ENCODE measurements around the gene PDGFRA.

Gene PDGFRA

GRCh38 chr4:54265366-54265765 lies 36.3 kb downstream of the PDGFRA start:
- no peak overlapping the region for H3K9ac ChIP-seq (ENCODE audit: low read length)
- H3K27me3 ChIP-seq (ENCODE audit: control insufficient read depth, insufficient read depth, low read length), result no peaks in the 10 kb centered on the region
- H3K27ac ChIP-seq (ENCODE audit: low read depth, low read length), result no peak overlapping the region
- peaks cover 3% of the 10 kb centered on the region; the same call in 1 of the 2 replicates for H3K36me3 ChIP-seq (ENCODE audit: control insufficient read depth, insufficient read depth, low read length)
- H3K4me3 ChIP-seq (ENCODE audit: low read depth, low read length), result no peak overlapping the region
- no peaks in the 10 kb centered on the region for H3K9me3 ChIP-seq (ENCODE audit: control insufficient read depth, insufficient read depth, low read depth, low read length)
- peaks cover 7% of the 10 kb centered on the region; the same call in 1 of the 2 replicates for H3K4me1 ChIP-seq (ENCODE audit: control insufficient read depth, insufficient read depth, low read length)

- no peaks in the 10 kb centered on the region for H3K4me1 ChIP-seq (ENCODE audit: control insufficient read depth, insufficient read depth, low read length)
- H3K9me3 ChIP-seq (ENCODE audit: control insufficient read depth, insufficient read depth, low read depth, low read length), result no peaks in the 10 kb centered on the region
- peaks cover 6% of the 10 kb centered on the region; the same call in 1 of the 2 replicates for H3K36me3 ChIP-seq (ENCODE audit: control insufficient read depth, insufficient read depth, low read length)
- H3K9ac ChIP-seq (ENCODE audit: low read length), result no peak overlapping the region
- no peaks in the 10 kb centered on the region for H3K27me3 ChIP-seq (ENCODE audit: control insufficient read depth, insufficient read depth, low read length)
- no peak overlapping the region for H3K27ac ChIP-seq (ENCODE audit: low read depth, low read length)
- no peak overlapping the region for H3K4me3 ChIP-seq (ENCODE audit: low read depth, low read length)
These were observed 39.1 kb downstream of the PDGFRA start for GRCh38 chr4:54268151-54268550.

GRCh38 chr4:54271464-54271863 lies 42.4 kb downstream of the PDGFRA start:
- Histone ChIP-seq H3K4me3 (ENCODE audit: low read depth, low read length) (no peak overlapping the region), H3K9ac (ENCODE audit: low read length) (no peak overlapping the region), H3K36me3 (ENCODE audit: control insufficient read depth, insufficient read depth, low read length) (peaks cover 6% of the 10 kb centered on the region; the same call in 1 of the 2 replicates), H3K4me1 (ENCODE audit: control insufficient read depth, insufficient read depth, low read length) (peaks cover 11% of the 10 kb centered on the region; the same call in 1 of the 2 replicates), H3K27me3 (ENCODE audit: control insufficient read depth, insufficient read depth, low read length) (peaks cover 14% of the 10 kb centered on the region; the same call in 1 of the 2 replicates), H3K27ac (ENCODE audit: low read depth, low read length) (no peak overlapping the region), H3K9me3 (ENCODE audit: control insufficient read depth, insufficient read depth, low read depth, low read length) (no peaks in the 10 kb centered on the region)

- no peaks in the 10 kb centered on the region for H3K9me3 ChIP-seq (ENCODE audit: control insufficient read depth, insufficient read depth, low read depth, low read length)
- peaks cover 14% of the 10 kb centered on the region; the same call in 1 of the 2 replicates for H3K27me3 ChIP-seq (ENCODE audit: control insufficient read depth, insufficient read depth, low read length)
- peaks cover 17% of the 10 kb centered on the region; the same call in 1 of the 2 replicates for H3K4me1 ChIP-seq (ENCODE audit: control insufficient read depth, insufficient read depth, low read length)
- no peak overlapping the region for H3K9ac ChIP-seq (ENCODE audit: low read length)
- H3K27ac ChIP-seq (ENCODE audit: low read depth, low read length), result no peak overlapping the region
- H3K4me3 ChIP-seq (ENCODE audit: low read depth, low read length), result no peak overlapping the region
- H3K36me3 ChIP-seq (ENCODE audit: control insufficient read depth, insufficient read depth, low read length), result peaks cover 5% of the 10 kb centered on the region; the same call in 1 of the 2 replicates
These were observed 43.0 kb downstream of the PDGFRA start for GRCh38 chr4:54272051-54272450.

- Histone ChIP-seq H3K9ac (ENCODE audit: low read length) (no peak overlapping the region), H3K36me3 (ENCODE audit: control insufficient read depth, insufficient read depth, low read length) (peaks cover 12% of the 10 kb centered on the region; the same call in 1 of the 2 replicates), H3K4me3 (ENCODE audit: low read depth, low read length) (no peak overlapping the region), H3K27ac (ENCODE audit: low read depth, low read length) (no peak overlapping the region), H3K27me3 (ENCODE audit: control insufficient read depth, insufficient read depth, low read length) (peaks cover 14% of the 10 kb centered on the region; the same call in 1 of the 2 replicates), H3K9me3 (ENCODE audit: control insufficient read depth, insufficient read depth, low read depth, low read length) (no peaks in the 10 kb centered on the region), H3K4me1 (ENCODE audit: control insufficient read depth, insufficient read depth, low read length) (peaks cover 36% of the 10 kb centered on the region)
These were observed 45.2 kb downstream of the PDGFRA start for GRCh38 chr4:54274264-54274663.

- Histone ChIP-seq H3K9me3 (ENCODE audit: control insufficient read depth, insufficient read depth, low read depth, low read length) (0 out of 2 replicates have a peak, but pooled peaks cover 2% of the 10 kb centered on the region), H3K4me3 (ENCODE audit: low read depth, low read length) (no peak overlapping the region), H3K4me1 (ENCODE audit: control insufficient read depth, insufficient read depth, low read length) (peaks cover 36% of the 10 kb centered on the region), H3K27ac (ENCODE audit: low read depth, low read length) (no peak overlapping the region), H3K36me3 (ENCODE audit: control insufficient read depth, insufficient read depth, low read length) (peaks cover 14% of the 10 kb centered on the region; the same call in 1 of the 2 replicates), H3K27me3 (ENCODE audit: control insufficient read depth, insufficient read depth, low read length) (peaks cover 14% of the 10 kb centered on the region; the same call in 1 of the 2 replicates), H3K9ac (ENCODE audit: low read length) (no peak overlapping the region)
These were observed 45.9 kb downstream of the PDGFRA start for GRCh38 chr4:54274795-54275665.

GRCh38 chr4:54276641-54277430 lies 47.7 kb downstream of the PDGFRA start:
- H3K27ac ChIP-seq (ENCODE audit: low read depth, low read length), result no peak overlapping the region
- H3K9me3 ChIP-seq (ENCODE audit: control insufficient read depth, insufficient read depth, low read depth, low read length), result peaks cover 11% of the 10 kb centered on the region; the same call in 1 of the 2 replicates
- peak overlapping the region; percentile 11 for H3K9ac ChIP-seq (ENCODE audit: low read length)
- H3K36me3 ChIP-seq (ENCODE audit: control insufficient read depth, insufficient read depth, low read length), result peaks cover 29% of the 10 kb centered on the region; the same call in 1 of the 2 replicates
- peak overlapping the region; percentile 38 for H3K4me3 ChIP-seq (ENCODE audit: low read depth, low read length)
- peaks cover 36% of the 10 kb centered on the region for H3K4me1 ChIP-seq (ENCODE audit: control insufficient read depth, insufficient read depth, low read length)
- H3K27me3 ChIP-seq (ENCODE audit: control insufficient read depth, insufficient read depth, low read length), result peaks cover 14% of the 10 kb centered on the region; the same call in 1 of the 2 replicates

- Histone ChIP-seq H3K27ac (ENCODE audit: low read depth, low read length) (no peak overlapping the region), H3K9me3 (ENCODE audit: control insufficient read depth, insufficient read depth, low read depth, low read length) (peaks cover 19% of the 10 kb centered on the region), H3K9ac (ENCODE audit: low read length) (no peak overlapping the region), H3K4me3 (ENCODE audit: low read depth, low read length) (peak overlapping the region; percentile 38), H3K36me3 (ENCODE audit: control insufficient read depth, insufficient read depth, low read length) (peaks cover 36% of the 10 kb centered on the region; the same call in 1 of the 2 replicates), H3K27me3 (ENCODE audit: control insufficient read depth, insufficient read depth, low read length) (peaks cover 14% of the 10 kb centered on the region; the same call in 1 of the 2 replicates), H3K4me1 (ENCODE audit: control insufficient read depth, insufficient read depth, low read length) (peaks cover 36% of the 10 kb centered on the region)
These were observed 48.6 kb downstream of the PDGFRA start for GRCh38 chr4:54277691-54278090.

GRCh38 chr4:54278216-54278615 lies 49.1 kb downstream of the PDGFRA start:
- no peak overlapping the region for H3K9ac ChIP-seq (ENCODE audit: low read length)
- peaks cover 14% of the 10 kb centered on the region; the same call in 1 of the 2 replicates for H3K27me3 ChIP-seq (ENCODE audit: control insufficient read depth, insufficient read depth, low read length)
- peaks cover 36% of the 10 kb centered on the region for H3K4me1 ChIP-seq (ENCODE audit: control insufficient read depth, insufficient read depth, low read length)
- H3K9me3 ChIP-seq (ENCODE audit: control insufficient read depth, insufficient read depth, low read depth, low read length), result peaks cover 25% of the 10 kb centered on the region
- H3K27ac ChIP-seq (ENCODE audit: low read depth, low read length), result no peak overlapping the region
- peaks cover 40% of the 10 kb centered on the region; the same call in 1 of the 2 replicates for H3K36me3 ChIP-seq (ENCODE audit: control insufficient read depth, insufficient read depth, low read length)
- H3K4me3 ChIP-seq (ENCODE audit: low read depth, low read length), result no peak overlapping the region

- H3K27ac ChIP-seq (ENCODE audit: low read depth, low read length), result no peak overlapping the region
- peaks cover 27% of the 10 kb centered on the region for H3K4me1 ChIP-seq (ENCODE audit: control insufficient read depth, insufficient read depth, low read length)
- peaks cover 36% of the 10 kb centered on the region for H3K9me3 ChIP-seq (ENCODE audit: control insufficient read depth, insufficient read depth, low read depth, low read length)
- no peak overlapping the region for H3K4me3 ChIP-seq (ENCODE audit: low read depth, low read length)
- peaks cover 50% of the 10 kb centered on the region; the same call in 1 of the 2 replicates for H3K36me3 ChIP-seq (ENCODE audit: control insufficient read depth, insufficient read depth, low read length)
- no peaks in the 10 kb centered on the region for H3K27me3 ChIP-seq (ENCODE audit: control insufficient read depth, insufficient read depth, low read length)
- H3K9ac ChIP-seq (ENCODE audit: low read length), result no peak overlapping the region
These were observed 52.1 kb downstream of the PDGFRA start for GRCh38 chr4:54281054-54281766.

All from HUES6 (cell line).